ENCODE data around the gene PAQR4. TPM values are rescaled to one million over a fixed set of nuclear protein-coding genes. Genes with fewer than 3 reads are reported as not detected.

The PAQR4 gene
- total and polyA plus RNA-seq, 10 of the 15 experiments (the other 5 are each of a cell fraction or from before 2014, with no cell fraction given), result 0.39 to 31.8 (median 13.5) TPM

- TF ChIP-seq E2F8 (IDR thresholded peaks at IDR 0.05; ENCODE audit: low read depth, partially characterized antibody) (no peak), PKNOX1 (IDR thresholded peaks at IDR 0.05) (peak; percentile 97), PML (IDR thresholded peaks at IDR 0.05; ENCODE audit: low read length) (no peak), NR2F1 (conservative IDR thresholded peaks at IDR 0.05) (peak; percentile 67; the same call in 1 of the 2 replicates), MAX (IDR thresholded peaks at IDR 0.05; ENCODE audit: low read depth, low read length) (no peak), FOS (IDR thresholded peaks at IDR 0.05; ENCODE audit: borderline replicate concordance, extremely low read depth, insufficient read length) (peak; percentile 84), RB1 (IDR thresholded peaks at IDR 0.05; ENCODE audit: borderline replicate concordance) (peak; percentile 90; the same call in 1 of the 2 replicates), BMI1 (IDR thresholded peaks at IDR 0.05; ENCODE audit: borderline replicate concordance) (no peak), E2F4 (IDR thresholded peaks at IDR 0.05; ENCODE audit: low read depth, low read length) (0 out of 2 replicates have a peak, but pooled peaks have one; percentile 51), POU2F2 (IDR thresholded peaks at IDR 0.05; ENCODE audit: borderline replicate concordance, low read depth, low read length) (peak; percentile 24; the same call in 1 of the 3 replicates), PRDM15 (CRISPR knock-in tag; IDR thresholded peaks at IDR 0.05) (no peak), BHLHE40 (IDR thresholded peaks at IDR 0.05; ENCODE audit: borderline replicate concordance in 1 of 2, low read depth in 2 of 2, low read length in 1 of 2) (peak; percentile 23 to 62; a peak in 1 of 4 replicates), CREB1 (IDR thresholded peaks at IDR 0.05; ENCODE audit: low read depth) (peak; percentile 77), JUND (IDR thresholded peaks at IDR 0.05; ENCODE audit: low read depth, low read length) (no peak; the same call in 1 of the 2 replicates), SP1 (IDR thresholded peaks at IDR 0.05; ENCODE audit: low read depth, low read length) (peak; percentile 99), ZNF384 (IDR thresholded peaks at IDR 0.05; ENCODE audit: borderline replicate concordance, low read depth, low read length) (peak; percentile 52; the same call in 1 of the 2 replicates), ZZZ3 (IDR thresholded peaks at IDR 0.05; ENCODE audit: control insufficient read depth, insufficient read length, low read depth) (no peak), RAD21 (IDR thresholded peaks at IDR 0.05; ENCODE audit: insufficient read depth, low read depth, low read length) (peak; percentile 71), PAX5 (IDR thresholded peaks at IDR 0.05; ENCODE audit: borderline replicate concordance, low read depth, low read length) (peak; percentile 57; the same call in 1 of the 2 replicates), TCF3 (IDR thresholded peaks at IDR 0.05; ENCODE audit: borderline replicate concordance, insufficient read depth, low read depth, low read length) (peak; percentile 70; the same call in 1 of the 2 replicates), DPF2 (IDR thresholded peaks at IDR 0.05) (peak; percentile 72)
Observed at GRCh38 chr16:3003582-3004270, 34.6 kb downstream of the PAQR4 start (continued).
